Subcutaneous abdominal adipose tissue (tissue), 5 donors: ENCODE data around the gene TNIP2.
"Not testable (repeated sequence)": the region's sequence is repeated elsewhere in the genome, so short reads cannot be mapped to it uniquely, and the experiment has no call there.

Experiments used
- H3K27ac ChIP-seq: one replicate; pipeline ENCODE4 v1.7.0; 2013; ENCODE audit warnings: low read depth, mild to moderate bottlenecking, inconsistent platforms, low read length, moderate library complexity
- H3K27me3 ChIP-seq, 5 donors: one replicate each; pipeline ENCODE4 v1.7.0; 2013; ENCODE audit warnings: low read length in 5 of 5, inconsistent platforms in 1 of 5; ENCODE audit not compliant: control insufficient read depth in 5 of 5, insufficient read depth in 4 of 5
- H3K36me3 ChIP-seq, 5 donors: one replicate each; pipeline ENCODE4 v1.7.0; 2013; ENCODE audit warnings: low read length in 5 of 5; ENCODE audit not compliant: control insufficient read depth in 5 of 5, insufficient read depth in 5 of 5
- H3K4me1 ChIP-seq, 5 donors: one replicate each; pipeline ENCODE4 v1.7.0; 2013; ENCODE audit warnings: low read length in 5 of 5, mild to moderate bottlenecking in 3 of 5, moderate library complexity in 1 of 5; ENCODE audit not compliant: control insufficient read depth in 5 of 5, insufficient read depth in 5 of 5
- H3K4me3 ChIP-seq, 5 donors: one replicate each; pipeline ENCODE4 v1.7.0; 2013; ENCODE audit warnings: low read length in 5 of 5, low read depth in 1 of 5
- H3K9ac ChIP-seq, 5 donors: one replicate each; pipeline ENCODE4 v1.7.0; 2013; ENCODE audit warnings: low read length in 5 of 5, mild to moderate bottlenecking in 4 of 5, moderate library complexity in 3 of 5
- H3K9me3 ChIP-seq, 5 donors: one replicate each; pipeline ENCODE4 v1.7.0; 2013; ENCODE audit warnings: low read length in 5 of 5; ENCODE audit not compliant: control insufficient read depth in 5 of 5
- donor health status: healthy.
- donor health status: healthy.
- donor health status: healthy.
- donor health status: healthy.
- donor health status: healthy.

The TNIP2 gene

DNA sequence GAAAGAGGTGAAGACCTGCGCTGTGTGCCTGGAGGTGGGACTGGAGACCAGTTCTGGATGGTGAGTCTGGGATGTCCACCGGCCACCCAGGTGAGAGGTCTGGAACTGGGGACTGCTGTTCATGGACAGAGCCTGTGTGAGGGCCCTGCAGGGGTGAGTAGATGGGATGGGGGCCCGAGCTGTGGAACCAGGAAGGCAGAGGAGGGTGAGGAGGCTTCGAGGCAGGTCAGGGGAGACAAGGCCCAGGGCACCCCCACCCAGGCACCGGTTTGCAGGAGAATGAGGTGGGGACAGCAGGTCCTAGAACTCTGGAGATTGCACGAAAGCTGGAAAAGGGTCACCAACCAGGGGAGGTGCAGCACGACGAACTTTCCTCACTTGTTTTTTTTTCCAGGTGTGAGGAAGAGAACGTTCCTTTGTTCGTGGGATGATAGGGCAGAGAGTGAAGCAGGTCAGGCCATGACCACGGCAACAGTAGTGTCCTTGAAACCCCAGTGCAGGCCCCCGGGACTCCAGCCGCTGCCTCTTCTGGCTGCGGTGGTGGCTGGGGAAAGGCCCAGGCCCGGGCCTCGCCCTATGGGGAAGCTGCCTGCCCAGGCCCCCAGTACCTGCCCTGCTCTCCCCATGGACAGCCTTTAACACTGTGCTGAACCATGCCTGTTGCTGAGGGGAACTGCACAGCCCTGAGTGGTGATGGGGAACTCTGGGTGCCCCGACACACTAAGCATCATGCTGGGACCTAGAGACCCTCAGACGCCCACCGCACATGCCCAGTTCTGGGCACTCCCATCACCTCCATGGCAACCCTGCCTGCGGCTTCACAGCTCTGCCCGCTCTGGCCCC, 22.9 kb downstream of the TNIP2 start:
- H3K27me3 ChIP-seq, result no peaks in the 10 kb centered on the region
- no peak overlapping the region for H3K9ac ChIP-seq
- peaks cover 0 to 43% (median 38%) of the 10 kb centered on the region in 5 donors for H3K36me3 ChIP-seq
- H3K4me3 ChIP-seq, result no peak overlapping the region
- H3K9me3 ChIP-seq, result peaks cover 0 to 8% (median 0%) of the 10 kb centered on the region in 5 donors
- H3K4me1 ChIP-seq, result no peaks in the 10 kb centered on the region
- no peak overlapping the region for H3K27ac ChIP-seq

DNA sequence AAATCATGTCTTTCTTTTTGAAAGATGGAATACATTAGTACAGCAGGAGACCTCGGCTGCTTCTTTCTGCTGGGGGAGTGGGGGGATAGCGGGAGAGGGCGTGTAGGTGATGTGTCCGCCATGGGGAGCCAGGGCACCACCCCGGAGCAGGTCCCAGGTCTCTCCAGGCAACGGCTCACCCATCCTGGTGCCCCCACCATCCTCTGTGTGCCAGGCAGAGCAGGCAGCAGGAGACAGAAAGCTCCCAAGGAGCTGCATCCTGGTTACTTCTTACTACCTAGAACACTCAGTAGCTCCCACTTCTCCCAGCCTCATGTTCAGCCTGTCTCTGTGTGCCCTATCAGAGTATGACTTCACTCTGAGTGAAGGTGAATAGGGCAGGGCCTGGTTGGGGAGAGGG, 23.6 kb downstream of the TNIP2 start:
- Histone ChIP-seq H3K4me3 (no peak overlapping the region), H3K27me3 (no peaks in the 10 kb centered on the region), H3K9me3 (peaks cover 0 to 8% (median 0%) of the 10 kb centered on the region in 5 donors), H3K36me3 (peaks cover 0 to 43% (median 38%) of the 10 kb centered on the region in 5 donors), H3K9ac (no peak overlapping the region), H3K4me1 (no peaks in the 10 kb centered on the region), H3K27ac (no peak overlapping the region)

DNA sequence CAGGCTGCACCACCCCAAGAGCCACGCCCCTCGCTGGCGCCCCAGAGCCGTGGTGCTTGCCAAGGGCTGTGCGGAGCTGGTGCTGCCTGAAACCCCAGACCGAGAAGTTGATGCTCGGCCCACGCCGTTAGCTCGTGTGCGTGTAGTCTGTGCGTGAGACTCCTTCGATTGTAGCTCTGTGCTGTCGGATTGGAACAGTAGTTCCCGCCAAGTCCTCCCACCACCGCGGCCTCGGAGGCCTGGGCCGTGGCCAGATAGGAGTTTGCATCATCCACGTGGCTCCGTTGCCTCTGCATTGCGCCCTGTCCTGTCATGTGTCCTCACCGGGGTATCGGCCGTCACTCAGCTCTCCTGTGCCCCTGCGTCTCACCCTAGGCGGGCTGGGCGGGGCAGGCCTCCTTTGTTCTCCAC, 24.2 kb downstream of the TNIP2 start:
- Histone ChIP-seq H3K9ac (no peak overlapping the region), H3K36me3 (peaks cover 0 to 43% (median 39%) of the 10 kb centered on the region in 5 donors), H3K4me3 (no peak overlapping the region), H3K4me1 (no peaks in the 10 kb centered on the region), H3K27me3 (no peaks in the 10 kb centered on the region), H3K27ac (no peak overlapping the region), H3K9me3 (peaks cover 0 to 8% (median 0%) of the 10 kb centered on the region in 5 donors)

DNA sequence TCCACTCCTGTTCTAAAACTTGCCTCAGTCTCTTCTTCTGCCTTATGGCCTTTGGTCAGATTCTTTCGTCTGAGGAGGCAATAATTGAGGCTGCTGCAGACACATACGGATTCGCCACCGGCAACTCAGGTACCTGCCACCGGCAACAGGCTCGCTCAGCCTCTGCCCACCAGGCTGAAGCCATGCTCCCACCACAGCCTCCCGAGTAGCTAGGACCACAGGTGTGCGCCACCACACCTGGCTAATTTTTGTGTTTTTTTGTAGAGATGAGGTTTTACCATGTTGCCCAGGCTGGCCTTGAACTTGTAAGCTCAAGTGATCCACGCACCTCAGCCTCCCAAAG, 26.6 kb downstream of the TNIP2 start:
- Histone ChIP-seq H3K36me3 (peaks cover 0 to 46% (median 39%) of the 10 kb centered on the region in 5 donors), H3K4me3 (no peak overlapping the region), H3K9me3 (no peaks in the 10 kb centered on the region), H3K4me1 (no peaks in the 10 kb centered on the region), H3K27me3 (no peaks in the 10 kb centered on the region), H3K27ac (no peak overlapping the region), H3K9ac (no peak overlapping the region)

DNA sequence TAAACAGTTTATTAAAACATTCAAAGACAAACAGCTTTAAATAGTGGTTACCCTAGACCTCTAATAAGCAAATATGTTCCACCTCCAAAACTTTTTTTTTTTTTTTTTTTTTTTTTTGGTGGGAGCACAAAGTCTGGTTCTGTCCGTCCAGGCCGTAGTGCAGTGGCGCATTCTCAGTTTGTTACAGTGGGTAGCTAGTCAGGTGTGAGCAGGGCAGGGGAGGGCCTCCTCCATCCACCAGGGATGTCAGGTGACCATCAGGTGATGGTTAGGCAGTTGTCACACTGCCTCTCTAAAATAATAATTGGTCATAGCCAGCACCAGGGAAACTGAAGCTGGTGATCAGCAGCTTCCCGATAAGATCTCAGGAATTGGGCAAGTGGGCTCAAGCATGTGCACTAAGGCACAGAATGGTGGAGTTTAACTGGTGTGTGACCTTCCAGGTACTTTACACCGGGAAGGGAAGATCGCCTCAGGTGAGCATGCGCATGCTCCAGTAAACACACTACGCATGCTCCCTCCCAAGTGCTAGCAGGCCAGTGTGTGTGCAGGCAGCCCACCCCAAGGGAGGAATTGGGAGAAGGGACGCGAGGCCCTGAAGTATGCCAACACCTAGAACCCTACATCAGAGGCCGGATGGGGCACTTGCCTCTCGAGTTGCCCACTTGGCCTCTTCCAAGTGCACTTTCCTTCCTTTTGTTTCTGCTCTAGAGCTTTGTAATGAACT, 27.2 kb downstream of the TNIP2 start:
- H3K9ac ChIP-seq, result no peak overlapping the region
- H3K4me1 ChIP-seq, result no peaks in the 10 kb centered on the region
- H3K9me3 ChIP-seq, result no peaks in the 10 kb centered on the region
- H3K27ac ChIP-seq, result no peak overlapping the region
- H3K36me3 ChIP-seq, result peaks cover 0 to 47% (median 39%) of the 10 kb centered on the region in 5 donors
- H3K27me3 ChIP-seq, result no peaks in the 10 kb centered on the region
- H3K4me3 ChIP-seq, result no peak overlapping the region

DNA sequence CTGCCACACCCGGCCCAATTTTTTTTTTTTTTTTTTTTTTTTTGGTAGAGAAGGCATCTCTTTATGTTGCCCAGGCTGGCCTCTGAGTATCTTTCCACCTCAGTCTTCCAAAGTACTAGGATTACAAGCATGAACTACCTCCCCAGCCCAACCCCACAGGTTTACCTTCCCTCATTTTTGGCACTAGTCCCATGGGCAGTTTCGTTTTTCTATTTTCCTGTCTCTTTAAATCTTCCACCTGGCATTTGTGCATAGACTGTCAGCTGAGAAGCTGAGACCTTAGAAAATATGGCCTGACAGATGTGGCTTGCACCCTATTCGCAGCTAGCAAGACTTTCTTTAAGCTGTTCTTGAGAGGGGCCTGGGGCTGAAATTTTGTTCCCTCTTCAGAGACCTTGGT, 27.9 kb downstream of the TNIP2 start:
- Histone ChIP-seq H3K4me1 (no peaks in the 10 kb centered on the region), H3K27ac (no peak overlapping the region), H3K9ac (no peak overlapping the region), H3K27me3 (no peaks in the 10 kb centered on the region), H3K9me3 (no peaks in the 10 kb centered on the region), H3K4me3 (no peak overlapping the region), H3K36me3 (peaks cover 0 to 41% (median 32%) of the 10 kb centered on the region in 5 donors)

DNA sequence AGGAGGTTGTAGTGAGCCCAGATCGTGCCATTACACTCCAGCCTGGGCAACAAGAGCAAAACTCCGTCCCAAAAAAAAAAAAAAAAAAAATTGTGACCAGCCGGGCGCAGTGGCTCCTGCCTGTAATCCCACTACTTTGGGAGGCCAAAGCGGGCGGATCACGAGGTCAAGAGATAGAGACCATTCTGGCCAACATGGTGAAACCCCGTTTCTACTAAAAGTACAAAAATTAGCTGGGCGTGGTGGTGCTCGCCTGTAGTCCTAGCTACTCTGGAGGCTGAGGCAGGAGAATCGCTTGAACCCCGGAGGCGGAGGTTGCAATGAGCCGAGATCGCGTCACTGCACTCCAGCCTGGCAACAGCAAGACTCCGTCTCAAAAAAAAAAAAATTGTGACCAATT, 29.3 kb downstream of the TNIP2 start:
- H3K4me3 ChIP-seq, H3K9me3 ChIP-seq, H3K27me3 ChIP-seq, H3K4me1 ChIP-seq, H3K9ac ChIP-seq, H3K27ac ChIP-seq: not testable (repeated sequence)
- H3K36me3 ChIP-seq, result peaks cover 0 to 36% (median 27%) of the 10 kb centered on the region in 5 donors

DNA sequence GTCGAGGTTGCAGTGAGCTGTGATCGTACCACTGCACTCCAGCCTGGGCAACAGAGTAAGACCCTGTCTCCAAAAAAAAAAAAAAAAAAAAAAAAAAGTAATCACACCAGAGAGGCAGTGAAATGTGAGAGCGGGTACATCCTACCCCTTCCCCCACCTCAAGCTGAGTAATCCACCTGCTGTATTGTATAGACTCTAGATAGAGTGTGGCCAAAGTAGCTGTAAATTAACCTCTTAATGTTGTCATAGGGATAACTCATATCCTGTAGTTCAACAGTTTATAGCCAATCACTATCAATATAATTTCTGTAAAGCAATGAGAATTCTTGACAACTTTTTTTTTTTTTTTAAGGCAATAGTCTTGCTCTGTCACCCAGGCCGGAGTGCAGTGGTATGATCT, 30.8 kb downstream of the TNIP2 start:
- H3K36me3 ChIP-seq, result peaks cover 0 to 41% (median 32%) of the 10 kb centered on the region in 5 donors
- H3K9ac ChIP-seq, result no peak overlapping the region
- H3K4me1 ChIP-seq, result no peaks in the 10 kb centered on the region
- H3K27me3 ChIP-seq, result no peaks in the 10 kb centered on the region
- H3K27ac ChIP-seq, result no peak overlapping the region
- no peak overlapping the region for H3K4me3 ChIP-seq
- no peaks in the 10 kb centered on the region for H3K9me3 ChIP-seq

DNA sequence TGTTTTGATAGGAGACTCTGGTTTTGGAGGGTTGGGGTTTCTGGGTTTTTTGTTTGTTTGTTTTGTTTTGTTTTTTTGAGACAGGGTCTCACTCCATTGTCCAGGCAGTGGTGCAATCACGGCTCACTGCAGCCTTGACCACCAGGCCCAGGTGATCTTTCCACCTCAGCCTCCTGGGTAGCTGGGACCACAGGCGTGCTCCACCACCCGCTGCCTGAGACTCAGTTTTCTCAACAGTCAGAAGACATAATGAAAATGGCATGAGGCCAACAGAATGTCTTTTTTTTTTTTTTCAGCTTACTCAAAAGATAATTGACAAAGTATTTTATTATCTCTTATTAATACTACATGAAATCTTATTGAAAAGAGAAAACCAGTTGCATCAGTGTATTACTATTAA, 32.4 kb downstream of the TNIP2 start:
- H3K4me1 ChIP-seq, result no peaks in the 10 kb centered on the region
- no peak overlapping the region for H3K9ac ChIP-seq
- peaks cover 0 to 38% (median 28%) of the 10 kb centered on the region in 5 donors for H3K36me3 ChIP-seq
- no peaks in the 10 kb centered on the region for H3K27me3 ChIP-seq
- H3K27ac ChIP-seq, result no peak overlapping the region
- H3K4me3 ChIP-seq, result no peak overlapping the region
- no peaks in the 10 kb centered on the region for H3K9me3 ChIP-seq

DNA sequence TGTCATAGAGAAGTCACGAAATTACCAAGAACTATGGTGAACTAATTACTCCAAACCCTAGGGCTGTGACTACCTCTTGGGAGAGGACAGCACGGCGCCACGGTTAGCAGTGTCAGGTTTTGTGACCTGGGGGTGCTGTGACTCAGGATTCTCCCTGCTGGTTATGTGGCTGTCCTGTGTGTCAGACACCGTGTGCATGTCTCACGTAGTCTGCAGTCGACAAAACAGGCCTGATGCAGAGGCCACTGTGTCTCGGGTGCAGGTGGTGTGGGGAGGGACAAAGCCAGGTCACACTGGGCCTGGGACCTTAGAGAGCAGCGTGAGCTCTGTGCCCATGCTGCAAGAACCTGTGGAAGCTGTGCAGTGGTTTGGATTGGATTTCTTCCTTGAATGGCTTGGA, 34.1 kb downstream of the TNIP2 start:
- Histone ChIP-seq H3K27me3 (no peaks in the 10 kb centered on the region), H3K36me3 (peaks cover 0 to 42% (median 32%) of the 10 kb centered on the region in 5 donors), H3K4me1 (no peaks in the 10 kb centered on the region)

More for the DNA sequence above, 34.1 kb downstream of the TNIP2 start:
- Histone ChIP-seq H3K27ac (no peak overlapping the region), H3K4me3 (no peak overlapping the region), H3K9me3 (no peaks in the 10 kb centered on the region), H3K9ac (no peak overlapping the region)
